ENCODE data around the gene RGCC. TPM values are rescaled to one million over a fixed set of nuclear protein-coding genes. Genes with fewer than 3 reads are reported as not detected.

The RGCC gene
- total RNA-seq, 4 donors from 2014 or later, result 68.2 to 148 (median 98.6) TPM

DNA sequence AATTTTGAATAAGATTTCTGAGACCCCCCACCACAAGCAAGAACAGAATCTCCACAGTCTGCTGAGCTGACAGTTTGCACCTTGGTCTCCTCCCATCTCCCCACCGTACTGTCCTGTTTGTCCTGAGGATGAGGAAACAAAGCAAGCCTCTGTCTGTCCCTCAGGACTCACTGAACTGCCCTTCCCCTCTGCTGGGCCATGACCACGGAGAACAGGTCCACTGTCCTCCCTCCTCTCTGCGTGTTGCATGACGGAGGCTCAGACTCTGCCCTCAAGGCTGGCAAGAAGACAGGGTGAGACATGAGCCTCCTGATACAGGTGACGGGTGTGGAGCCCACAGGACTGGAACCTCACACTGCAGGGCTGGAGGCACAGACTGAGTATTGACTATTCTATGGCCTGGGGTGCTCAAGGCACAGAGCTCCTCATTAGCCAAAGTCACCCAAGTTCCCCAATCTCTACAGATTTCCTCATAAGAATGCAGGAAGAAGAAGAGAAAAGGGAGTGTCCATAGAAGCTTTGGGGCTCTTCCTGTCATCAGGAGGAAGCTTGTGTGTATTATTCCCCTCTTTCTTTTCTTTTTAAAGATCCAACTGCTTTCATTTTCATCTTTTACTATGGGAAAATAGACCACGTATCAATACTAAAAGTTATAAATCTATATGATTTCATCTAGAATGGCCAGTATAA, 22.4 kb upstream of the RGCC start:
- intact Hi-C loops (cut with DNase I; ENCODE audit: low total_unique reads), result no loop called here
- WGBS, 2 donors, result 81 to 83% methylated on average over 6 of the region's 6 CpGs
- DNase-seq (ENCODE audit: low spot score in 2 of 2), result no peak
- no peak for TF ChIP-seq POLR2A (IDR thresholded peaks at IDR 0.05)
- no peak for TF ChIP-seq CTCF (IDR thresholded peaks at IDR 0.05)
- no peak overlapping the region for H3K4me3 ChIP-seq (ENCODE audit: low read depth, poor library complexity, severe bottlenecking)

- no peak for TF ChIP-seq CTCF (IDR thresholded peaks at IDR 0.05)
- TF ChIP-seq POLR2A (IDR thresholded peaks at IDR 0.05), result no peak
- DNase-seq (ENCODE audit: low spot score in 2 of 2), result no peak
- 78 to 83% methylated on average over 5 of the region's 5 CpGs for WGBS, 2 donors
- no peak overlapping the region for H3K4me3 ChIP-seq (ENCODE audit: low read depth, poor library complexity, severe bottlenecking)
- intact Hi-C loops (cut with DNase I; ENCODE audit: low total_unique reads), result no loop called here
These were observed 13.4 kb upstream of the RGCC start for GRCh38 chr13:41443969-41444368.

DNA sequence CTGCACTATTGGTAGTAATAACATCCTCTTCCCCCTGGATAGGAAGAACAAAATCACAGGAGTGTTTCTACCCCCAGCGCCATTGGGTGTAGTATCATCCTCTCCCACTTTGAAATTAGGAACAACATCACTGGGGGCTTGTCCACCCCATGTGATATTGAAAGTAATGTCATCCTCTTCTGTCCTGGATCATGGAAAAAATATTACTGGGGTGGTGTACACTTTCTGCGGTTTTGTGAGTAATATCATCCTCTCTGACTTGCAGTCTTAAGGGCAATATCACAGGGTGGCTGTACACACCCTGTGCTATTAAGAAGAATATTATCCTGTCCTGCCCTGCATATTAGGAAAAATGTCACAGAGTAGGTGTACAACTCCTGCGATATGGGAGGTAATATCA, 4.9 kb upstream of the RGCC start:
- intact Hi-C loops (cut with DNase I; ENCODE audit: low total_unique reads), result no loop called here
- TF ChIP-seq POLR2A (IDR thresholded peaks at IDR 0.05) (no peak), CTCF (IDR thresholded peaks at IDR 0.05) (no peak)
- WGBS, 2 donors, result 75 to 78% methylated on average over 3 of the region's 3 CpGs
- H3K4me3 ChIP-seq (ENCODE audit: low read depth, poor library complexity, severe bottlenecking), result no peak overlapping the region
- no peak for DNase-seq (ENCODE audit: low spot score in 2 of 2)

- TF ChIP-seq POLR2A (IDR thresholded peaks at IDR 0.05), result no peak
- TF ChIP-seq CTCF (IDR thresholded peaks at IDR 0.05), result no peak
- DNase-seq (ENCODE audit: low spot score in 2 of 2), result no peak
- no peak overlapping the region for H3K4me3 ChIP-seq (ENCODE audit: low read depth, poor library complexity, severe bottlenecking)
- 89 to 91% methylated on average over 7 of the region's 7 CpGs for WGBS, 2 donors
- intact Hi-C loops (cut with DNase I; ENCODE audit: low total_unique reads), result no loop called here
These were observed 3.7 kb upstream of the RGCC start for GRCh38 chr13:41453620-41454019.

GRCh38 chr13:41454170-41454569, 3.2 kb upstream of the RGCC start:
- intact Hi-C loops (cut with DNase I; ENCODE audit: low total_unique reads), result no loop called here
- TF ChIP-seq POLR2A (IDR thresholded peaks at IDR 0.05) (no peak), CTCF (IDR thresholded peaks at IDR 0.05) (no peak)
- whole genome bisulfite sequencing, 2 donors, result 95 to 97% methylated on average over 22 of the region's 22 CpGs
- DNase-seq (ENCODE audit: low spot score in 2 of 2), result no peak
- no peak overlapping the region for H3K4me3 ChIP-seq (ENCODE audit: low read depth, poor library complexity, severe bottlenecking)

Data from lower leg skin (tissue), 4 donors.